Stimulated activated CD4-positive, alpha-beta T cell treated with anti-CD3 and anti-CD28 coated beads, TNF-alpha, amount 100 ng/mL, for 1 hour (primary cell): ENCODE data around the gene DRD4.
"Not testable (repeated sequence)": the region's sequence is repeated elsewhere in the genome, so short reads cannot be mapped to it uniquely, and the experiment has no call there.

Experiments
- DNase-seq, 3 donors: peaks; one replicate each; pipeline ENCODE4 v3.0.0-alpha.2; 2020; ENCODE audit warnings: low read depth in 3 of 3, low spot score in 1 of 3

Gene DRD4

GRCh38 chr11:673866-674265, 36.8 kb downstream of the DRD4 start:
- no peak for DNase-seq

- DNase-seq: no peak
Observed at GRCh38 chr11:674406-674805, 37.3 kb downstream of the DRD4 start.

DNA sequence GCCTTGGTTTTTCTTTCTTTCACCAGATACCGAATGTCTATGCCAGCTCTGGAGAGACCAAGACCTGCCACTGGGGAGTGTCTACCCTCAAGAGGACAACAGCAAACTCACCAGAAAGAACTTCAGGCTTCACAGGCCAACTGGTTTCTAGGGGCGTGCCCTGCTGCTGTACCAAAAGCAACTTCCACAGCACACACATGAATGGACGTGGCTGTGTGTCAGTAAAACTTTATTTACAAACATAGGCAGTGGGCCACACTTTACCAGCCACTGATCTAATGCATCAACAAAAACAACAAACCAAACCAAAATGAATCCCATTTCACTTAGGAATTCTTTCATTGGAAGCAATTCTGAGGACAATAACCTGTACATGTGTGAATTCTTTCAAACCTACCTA, 41.2 kb downstream of the DRD4 start:
- no peak for DNase-seq

- DNase-seq: no peak
Observed at GRCh38 chr11:679271-680207, 42.5 kb downstream of the DRD4 start.

DNA sequence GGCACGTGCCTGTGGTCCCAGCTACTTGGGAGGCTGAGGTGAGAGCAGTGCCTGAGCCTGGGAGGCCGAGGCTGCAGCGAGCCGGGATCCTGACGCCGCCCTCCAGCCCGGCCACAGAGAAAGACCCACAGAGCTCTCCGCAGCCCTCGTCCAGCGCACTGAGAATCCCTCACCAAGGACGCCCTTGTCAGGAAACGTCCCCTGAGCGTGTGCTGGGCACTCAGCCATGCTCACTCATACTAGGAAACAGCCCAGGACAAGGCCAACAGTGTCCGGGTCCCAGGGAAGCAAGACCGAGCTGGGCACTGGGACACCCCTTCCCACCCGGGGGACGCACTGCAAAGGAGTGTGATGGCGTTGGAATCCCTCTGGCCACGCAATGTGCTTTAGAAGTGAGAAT, 43.4 kb downstream of the DRD4 start:
- no peak for DNase-seq

- no peak for DNase-seq
Observed at GRCh38 chr11:680970-681369, 43.9 kb downstream of the DRD4 start.

GRCh38 chr11:686451-687243, 49.6 kb downstream of the DRD4 start:
- DNase-seq: no peak

GRCh38 chr11:687751-688150, 50.7 kb downstream of the DRD4 start:
- no peak for DNase-seq

GRCh38 chr11:688681-689080, 51.6 kb downstream of the DRD4 start:
- DNase-seq: no peak

DNA sequence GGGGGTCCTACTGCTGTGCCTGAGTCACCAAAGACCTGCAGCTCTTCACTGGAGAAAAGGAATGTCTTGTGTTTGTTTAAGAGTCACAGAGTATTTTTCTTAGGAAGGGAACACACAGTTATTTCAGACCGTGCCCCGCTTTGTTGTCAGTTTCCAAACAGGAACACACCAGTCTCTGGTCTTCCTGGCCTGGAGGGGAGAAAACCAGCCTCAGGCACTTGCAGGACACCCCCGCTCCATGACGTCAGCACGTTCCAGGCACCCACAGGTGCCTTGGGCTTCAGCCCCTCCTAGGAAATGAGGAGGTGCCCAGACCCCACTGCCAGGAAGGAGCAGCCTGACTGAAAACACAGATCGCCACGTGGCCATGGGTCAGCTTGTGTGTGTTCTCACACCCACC, 52.6 kb downstream of the DRD4 start:
- no peak for DNase-seq

DNA sequence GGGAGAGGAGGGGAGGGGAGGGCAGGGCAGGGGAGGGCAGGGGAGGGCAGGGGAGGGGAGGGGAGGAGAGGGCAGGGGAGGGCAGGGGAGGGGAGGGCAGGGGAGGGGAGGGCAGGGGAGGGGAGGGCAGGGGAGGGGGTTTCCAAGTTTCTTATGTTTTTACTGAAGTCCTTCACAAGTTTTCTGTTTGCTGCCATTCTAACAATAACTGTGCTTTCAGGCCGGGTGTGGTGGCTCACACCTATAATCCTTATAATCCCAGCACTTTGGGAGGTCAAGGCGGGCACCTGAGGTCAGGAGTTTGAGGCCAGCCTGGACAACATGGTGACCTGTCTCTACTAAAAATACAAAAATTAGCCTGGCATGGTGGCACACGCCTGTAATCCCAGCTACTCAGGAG, 53.2 kb downstream of the DRD4 start:
- DNase-seq: not testable (repeated sequence)
